ENCODE measurements around the gene CHRNE.
A peak's percentile ranks its signal among the peaks of the same experiment; 100 is the strongest.
"Not testable (repeated sequence)": the region's sequence is repeated elsewhere in the genome, so short reads cannot be mapped to it uniquely, and the experiment has no call there.

The CHRNE gene

DNA sequence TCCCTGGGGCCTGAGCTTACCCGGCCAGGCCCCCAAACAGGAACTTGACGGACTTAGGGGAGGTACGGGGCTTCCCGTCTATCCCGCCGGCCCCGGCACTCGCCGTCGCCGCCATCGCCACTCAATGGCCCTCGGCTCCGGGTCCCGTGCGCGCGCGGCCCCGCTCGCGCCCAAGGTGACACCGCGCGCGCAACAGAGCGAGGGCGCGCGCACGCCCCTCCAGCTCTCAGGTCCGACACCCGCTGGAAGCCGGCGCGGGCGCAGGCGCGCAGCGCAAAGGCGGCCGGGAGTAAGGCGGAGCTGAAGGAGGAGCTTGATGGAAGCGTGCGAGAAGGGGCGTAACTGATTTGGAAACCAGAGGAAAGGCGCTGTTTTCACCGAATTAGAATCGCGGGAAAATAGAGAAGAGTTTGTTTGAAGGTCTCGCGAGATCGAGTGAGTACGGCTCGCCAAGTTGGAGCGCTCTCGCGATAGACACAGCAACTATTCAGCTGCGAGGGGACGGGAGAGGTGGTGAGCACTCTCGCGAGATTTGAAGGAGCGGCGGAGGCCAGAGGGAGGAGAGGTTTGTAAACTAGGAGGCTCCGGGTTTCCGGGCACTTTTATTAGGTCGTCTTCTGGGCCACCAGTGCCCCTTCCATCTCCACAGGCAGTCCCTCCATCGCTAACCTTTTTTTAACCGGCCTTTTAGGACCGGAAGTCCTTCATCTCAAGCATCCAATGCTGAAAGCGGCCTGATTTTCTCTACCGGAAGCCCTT, 37.1 kb upstream of the CHRNE start, which contains the start of the genes RNF167 and SLC25A11:
TSS of gene RNF167 (plus strand) at position 473 of the 759 bp plus-strand sequence. CDS start 642 bp downstream, outside the sequence.
TSS of gene SLC25A11 (minus strand) at position 251 of the 759 bp plus-strand sequence. CDS start at position 115, 136 bp downstream.
- DNase-seq (ENCODE audit: low read depth in 2 of 2, low spot score in 1 of 2), result peak; percentile 84 to 90

DNA sequence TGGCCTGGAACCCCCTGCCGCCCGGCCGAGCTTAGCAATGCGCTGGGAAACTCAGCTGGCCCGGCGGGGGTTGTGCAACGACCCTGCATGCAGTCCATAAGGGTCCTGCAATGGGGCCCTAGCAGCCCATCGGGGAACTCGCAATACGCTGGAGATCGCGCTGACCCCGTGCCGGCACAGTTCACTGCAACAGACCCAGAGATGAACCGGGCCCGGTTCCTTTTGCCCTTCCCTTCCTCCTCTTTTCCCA, 36.6 kb upstream of the CHRNE start:
- DNase-seq (ENCODE audit: low read depth in 2 of 2, low spot score in 1 of 2), result no peak

DNA sequence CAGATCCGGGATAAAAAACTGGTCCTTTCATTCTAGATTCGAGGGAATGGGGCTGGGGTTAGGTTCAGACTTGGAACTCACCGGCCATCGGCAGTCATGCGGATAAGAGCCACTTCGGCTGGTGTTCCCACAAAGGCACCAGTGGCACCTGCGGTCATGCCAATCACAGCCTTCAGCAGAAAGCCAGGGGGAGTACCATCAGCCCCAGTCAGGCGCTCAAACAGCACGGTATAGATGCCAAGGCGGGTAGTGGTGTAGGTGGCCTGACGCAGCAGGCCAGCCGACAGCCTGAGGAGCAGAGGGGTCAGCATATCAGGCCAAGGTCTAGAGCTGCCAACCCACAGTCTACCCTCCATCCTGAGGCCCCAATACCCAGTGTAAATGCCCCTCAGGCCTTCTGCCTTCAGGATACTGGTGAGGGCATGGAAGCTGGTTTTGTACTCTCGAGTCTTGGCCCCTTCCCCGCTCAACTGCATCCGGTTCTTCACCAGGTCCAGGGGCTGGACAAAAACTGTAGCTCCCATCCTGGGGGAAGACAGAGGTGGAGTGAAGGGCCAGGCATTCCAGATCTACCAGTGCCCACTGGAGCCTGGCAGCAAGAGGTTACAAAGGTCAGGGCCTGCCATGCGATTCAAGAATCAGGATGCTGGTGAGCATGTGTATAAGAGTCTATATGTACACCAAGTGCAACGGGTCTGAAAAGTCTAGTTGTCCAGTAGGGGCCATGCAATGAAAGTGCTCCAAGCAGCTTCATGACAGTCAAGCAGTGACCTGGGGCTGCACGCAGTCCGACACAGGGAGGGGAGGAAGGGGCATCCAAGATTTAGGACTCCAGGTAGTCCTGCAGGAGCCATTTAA, 36.0 kb upstream of the CHRNE start:
- DNase-seq (ENCODE audit: low read depth in 2 of 2, low spot score in 1 of 2), result no peak

DNA sequence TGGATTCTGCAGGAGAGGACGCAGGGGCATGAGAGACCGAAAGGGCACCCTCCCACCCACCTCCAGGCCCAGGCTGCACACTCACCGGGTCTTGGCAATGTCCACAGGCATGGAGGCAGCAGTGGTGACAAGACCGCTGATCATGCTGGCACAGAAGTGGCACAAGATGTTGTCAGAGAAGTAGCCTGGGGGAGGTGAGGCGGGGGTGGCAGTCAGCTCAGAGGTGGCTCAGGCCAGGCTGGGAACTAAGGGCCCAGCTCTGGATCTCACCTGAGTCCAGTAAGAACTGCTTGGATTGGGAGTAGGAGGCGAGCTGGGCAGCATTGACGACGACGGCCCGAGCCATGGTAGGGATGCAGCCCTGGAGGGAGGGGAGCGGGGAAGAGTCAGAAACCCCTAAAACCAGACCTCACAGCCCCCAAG, 35.2 kb upstream of the CHRNE start:
- DNase-seq (ENCODE audit: low read depth in 2 of 2, low spot score in 1 of 2), result no peak

DNA sequence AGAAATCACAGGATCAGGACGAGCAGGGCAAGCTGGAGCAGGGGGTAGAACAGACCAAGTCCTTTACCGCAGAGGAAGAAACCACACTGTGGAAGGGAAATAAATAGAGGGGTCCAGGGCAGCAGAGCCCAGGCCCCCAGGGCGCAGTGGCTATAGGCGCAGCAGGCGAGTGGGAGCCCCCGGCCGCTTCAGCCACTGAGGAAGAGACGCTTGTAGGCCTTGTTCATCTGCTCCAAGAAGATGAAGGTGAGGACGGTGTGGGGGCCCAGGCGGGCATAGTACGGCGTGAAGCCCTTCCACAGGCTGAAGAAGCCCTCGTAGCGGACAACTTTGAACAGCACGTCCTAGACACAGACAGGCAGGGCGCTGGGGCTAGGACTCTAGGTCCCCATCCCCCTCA, 34.7 kb upstream of the CHRNE start:
- no peak for DNase-seq (ENCODE audit: low read depth in 2 of 2, low spot score in 1 of 2)

DNA sequence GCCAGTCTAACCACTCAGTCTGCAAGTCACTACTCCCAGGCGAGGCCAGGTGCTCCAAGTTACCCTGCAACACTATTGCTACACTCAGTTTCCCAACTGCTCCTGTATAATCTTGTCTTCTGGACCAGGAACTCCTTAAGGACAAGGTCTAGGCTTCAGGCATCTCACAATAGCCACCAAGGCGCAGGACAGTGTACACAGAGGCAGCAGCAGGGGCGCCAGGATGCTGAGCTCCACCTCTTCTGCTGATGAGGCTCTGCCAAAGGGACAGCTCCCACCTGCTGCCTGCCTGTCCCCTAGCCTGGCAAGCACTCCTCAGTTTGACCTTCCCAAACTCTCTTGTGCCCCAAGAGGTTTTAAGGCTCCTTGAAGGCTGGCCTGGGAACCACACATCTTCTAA, 33.5 kb upstream of the CHRNE start:
- no peak for DNase-seq (ENCODE audit: low read depth in 2 of 2, low spot score in 1 of 2)

DNA sequence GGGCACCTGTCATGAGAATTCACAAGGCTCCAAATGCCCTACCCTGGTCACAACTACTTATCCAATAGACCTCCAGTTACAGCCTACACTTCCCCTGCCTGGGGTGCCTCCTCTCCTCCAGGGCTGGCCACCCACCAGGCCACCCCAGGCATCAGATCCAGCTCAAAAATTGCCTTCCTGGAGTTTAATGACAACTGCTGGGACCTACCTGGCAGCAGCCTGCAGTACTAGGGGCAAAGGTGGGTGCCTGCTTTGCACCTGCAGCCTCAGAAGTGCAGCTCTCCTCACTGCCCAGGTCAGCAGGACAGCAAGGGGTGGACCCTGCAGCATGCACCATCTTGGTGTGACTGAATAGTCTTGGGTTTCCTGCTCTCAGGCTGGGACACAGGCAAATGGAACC, 32.8 kb upstream of the CHRNE start:
- DNase-seq (ENCODE audit: low read depth in 2 of 2, low spot score in 1 of 2), result no peak

DNA sequence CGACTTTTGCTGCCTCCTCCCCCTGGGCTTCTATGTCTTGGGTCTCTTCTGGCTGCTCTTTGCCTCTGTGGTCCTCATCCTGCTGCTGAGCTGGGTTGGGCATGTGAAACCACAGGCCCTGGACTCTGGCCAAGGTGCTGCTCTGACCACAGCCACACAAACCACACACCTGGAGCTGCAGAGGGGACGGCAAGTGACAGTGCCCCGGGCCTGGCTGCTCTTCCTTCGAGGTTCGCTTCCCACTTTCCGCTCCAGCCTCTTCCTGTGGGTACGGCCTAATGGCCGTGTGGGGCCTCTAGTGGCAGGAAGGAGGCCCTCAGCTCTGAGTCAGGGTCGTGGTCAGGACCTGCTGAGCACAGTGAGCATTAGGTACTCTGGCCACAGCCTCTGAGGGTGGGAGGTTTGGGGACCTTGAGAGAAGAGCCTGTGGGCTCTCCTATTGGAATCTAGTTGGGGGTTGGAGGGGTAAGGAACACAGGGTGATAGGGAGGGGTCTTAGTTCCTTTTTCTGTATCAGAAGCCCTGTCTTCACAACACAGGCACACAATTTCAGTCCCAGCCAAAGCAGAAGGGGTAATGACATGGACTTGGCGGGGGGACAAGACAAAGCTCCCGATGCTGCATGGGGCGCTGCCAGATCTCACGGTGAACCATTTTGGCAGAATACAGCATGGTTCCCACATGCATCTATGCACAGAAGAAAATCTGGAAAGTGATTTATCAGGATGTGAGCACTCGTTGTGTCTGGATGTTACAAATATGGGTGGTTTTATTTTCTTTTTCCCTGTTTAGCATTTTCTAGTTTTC, 31.5 kb upstream of the CHRNE start:
- no peak for DNase-seq (ENCODE audit: low read depth in 2 of 2, low spot score in 1 of 2)

DNA sequence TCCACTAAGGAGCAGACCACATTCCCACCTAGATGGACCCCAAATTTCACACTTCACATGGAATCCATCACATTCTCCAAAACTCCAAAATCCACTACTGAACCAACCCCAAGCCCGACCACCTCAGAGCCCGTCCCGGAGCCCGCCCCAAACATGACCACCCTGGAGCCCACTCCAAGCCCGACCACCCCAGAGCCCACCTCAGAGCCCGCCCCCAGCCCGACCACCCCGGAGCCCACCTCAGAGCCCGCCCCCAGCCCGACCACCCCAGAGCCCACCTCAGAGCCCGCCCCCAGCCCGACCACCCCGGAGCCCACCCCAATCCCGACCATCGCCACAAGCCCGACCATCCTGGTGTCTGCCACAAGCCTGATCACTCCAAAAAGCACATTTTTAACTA, 30.7 kb upstream of the CHRNE start:
- no peak for DNase-seq (ENCODE audit: low read depth in 2 of 2, low spot score in 1 of 2)

DNA sequence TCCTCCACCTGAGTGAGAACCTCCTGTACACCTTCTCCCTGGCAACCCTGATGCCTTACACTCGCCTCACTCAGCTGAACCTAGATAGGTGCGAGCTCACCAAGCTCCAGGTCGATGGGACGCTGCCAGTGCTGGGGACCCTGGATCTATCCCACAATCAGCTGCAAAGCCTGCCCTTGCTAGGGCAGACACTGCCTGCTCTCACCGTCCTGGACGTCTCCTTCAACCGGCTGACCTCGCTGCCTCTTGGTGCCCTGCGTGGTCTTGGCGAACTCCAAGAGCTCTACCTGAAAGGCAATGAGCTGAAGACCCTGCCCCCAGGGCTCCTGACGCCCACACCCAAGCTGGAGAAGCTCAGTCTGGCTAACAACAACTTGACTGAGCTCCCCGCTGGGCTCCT, 29.9 kb upstream of the CHRNE start:
- DNase-seq (ENCODE audit: low read depth in 2 of 2, low spot score in 1 of 2), result no peak

DNA sequence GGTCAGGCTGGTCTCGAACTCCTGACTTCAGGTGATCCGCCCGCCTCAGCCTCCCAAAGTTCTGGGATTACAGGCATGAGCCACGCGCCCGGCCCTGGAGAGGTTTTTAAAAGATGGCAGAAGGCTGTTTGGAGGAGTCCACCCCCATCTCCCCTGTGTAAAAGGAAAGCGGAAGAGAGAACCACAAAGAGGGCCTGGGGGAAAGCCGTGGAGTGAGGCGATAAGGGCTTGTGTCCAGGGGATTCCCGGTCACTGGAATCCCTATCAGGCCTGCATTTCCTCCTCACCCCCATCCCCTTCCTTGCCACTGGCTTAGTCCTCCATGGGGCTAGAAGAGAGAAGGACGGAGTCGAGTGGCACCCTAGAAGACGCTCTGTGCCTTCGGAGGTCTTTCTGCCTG, 29.1 kb upstream of the CHRNE start, which contains the start of gene GP1BA:
TSS of gene GP1BA (plus strand) at position 315 of the 400 bp plus-strand sequence. CDS start 328 bp downstream, outside the sequence.
- DNase-seq (ENCODE audit: low read depth in 2 of 2, low spot score in 1 of 2), result no peak

DNA sequence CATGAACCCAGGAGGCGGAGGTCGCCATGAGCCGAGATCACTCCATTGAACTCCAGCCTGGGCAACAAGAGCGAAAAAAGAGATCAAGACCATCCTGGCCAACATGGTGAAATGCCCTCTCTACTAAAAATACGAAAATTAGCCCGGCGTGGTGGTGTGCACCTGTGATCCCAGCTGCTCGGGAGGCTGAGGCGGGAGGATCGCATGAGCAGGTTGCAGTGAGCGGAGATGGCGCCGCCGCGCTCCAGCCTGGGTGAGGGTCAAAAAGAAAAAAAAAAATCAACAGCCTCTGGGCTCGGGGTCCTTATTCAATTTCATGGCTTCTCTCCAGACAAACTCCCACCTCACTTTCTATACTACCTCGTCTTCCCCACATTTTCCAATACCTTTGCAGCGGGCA, 26.0 kb upstream of the CHRNE start:
- no peak for DNase-seq (ENCODE audit: low read depth in 2 of 2, low spot score in 1 of 2)

DNA sequence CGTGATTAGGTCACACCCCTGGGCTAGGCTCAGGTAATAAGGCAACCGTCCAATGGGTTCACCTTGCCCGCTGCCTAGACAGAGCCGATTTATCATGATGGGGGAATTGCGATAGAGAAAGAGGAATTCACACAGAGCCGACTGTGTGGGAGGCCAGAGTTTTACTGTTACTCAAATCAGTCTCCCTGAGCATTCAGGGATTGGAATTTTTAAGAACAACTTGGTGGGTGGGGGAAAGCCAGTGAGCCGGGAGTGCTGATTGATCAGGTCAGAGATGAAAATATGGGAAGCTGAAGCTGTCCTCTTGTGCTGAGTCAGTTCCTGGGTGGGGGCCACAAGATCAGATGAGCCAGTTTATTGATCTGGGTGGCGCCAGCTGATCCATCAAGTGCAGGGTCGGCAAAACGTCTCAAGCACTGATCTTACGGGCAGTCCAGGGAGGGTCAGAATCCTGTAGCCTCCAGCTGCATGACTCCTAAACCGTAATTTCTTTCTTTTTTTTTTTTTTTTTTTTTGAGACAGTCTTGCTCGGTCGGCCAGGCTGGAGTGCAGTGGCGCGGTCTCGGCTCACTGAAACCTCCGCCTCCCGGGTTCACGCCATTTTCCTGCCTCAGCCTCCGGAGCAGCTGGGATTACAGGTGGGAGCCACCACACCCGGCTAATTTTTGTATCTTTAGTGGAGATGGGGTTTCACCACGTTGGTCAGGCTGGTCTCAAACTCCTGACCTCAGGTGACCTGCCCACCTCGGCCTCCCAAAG, 23.9 kb upstream of the CHRNE start:
- not testable (repeated sequence) for DNase-seq (ENCODE audit: low read depth in 2 of 2, low spot score in 1 of 2)

DNA sequence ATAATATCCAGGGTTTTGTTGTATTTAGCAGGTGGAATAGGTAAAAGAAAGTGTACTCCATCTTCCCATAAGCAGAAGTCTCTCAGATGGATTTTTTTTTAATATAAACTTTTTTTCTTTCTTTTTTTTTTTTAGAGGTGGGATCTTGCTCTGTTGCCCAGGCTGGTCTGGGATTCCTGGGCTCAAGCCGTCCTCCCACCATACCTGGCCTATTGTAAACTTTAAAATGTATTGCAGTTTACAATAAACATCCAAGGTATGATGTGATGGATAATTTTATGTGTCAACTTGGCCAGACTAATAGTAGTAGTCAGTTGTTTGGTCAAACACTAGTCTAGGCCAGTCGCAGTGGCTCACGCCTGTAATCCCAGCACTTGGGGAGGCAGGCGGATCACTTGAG, 18.4 kb upstream of the CHRNE start:
- DNase-seq (ENCODE audit: low read depth in 2 of 2, low spot score in 1 of 2), result no peak

DNA sequence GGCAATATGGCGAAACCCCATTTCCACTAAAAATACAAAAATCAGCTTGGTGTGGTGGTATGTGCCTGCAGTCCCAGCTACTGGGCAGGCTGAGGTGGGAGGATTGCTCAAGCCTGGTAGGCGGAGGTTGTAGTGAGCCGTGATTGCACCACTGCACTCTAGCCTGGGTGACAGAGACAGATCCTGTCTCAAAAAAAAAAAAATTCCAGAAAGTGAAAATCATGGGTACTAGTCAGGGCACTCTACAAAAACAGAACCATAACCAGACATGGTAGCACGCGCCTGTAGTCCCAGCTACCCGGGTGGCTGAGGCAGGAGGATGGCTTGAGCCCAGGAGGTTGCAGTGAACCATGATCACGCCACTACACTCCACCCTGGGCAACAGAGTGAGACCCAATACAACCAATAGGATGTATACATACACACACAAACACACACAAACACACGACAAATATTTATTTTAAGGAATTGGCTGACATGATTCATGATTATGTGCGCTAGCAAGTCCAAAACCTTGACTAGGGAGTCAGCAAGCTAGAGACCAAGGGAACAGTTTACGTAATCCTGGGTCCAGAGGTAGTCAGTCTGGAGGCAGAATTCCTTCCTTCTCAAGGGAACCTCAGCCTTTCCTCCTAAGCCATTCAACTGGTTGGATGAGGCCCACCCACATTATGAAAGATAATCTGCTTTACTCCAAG, 17.6 kb upstream of the CHRNE start:
- no peak for DNase-seq (ENCODE audit: low read depth in 2 of 2, low spot score in 1 of 2)

DNA sequence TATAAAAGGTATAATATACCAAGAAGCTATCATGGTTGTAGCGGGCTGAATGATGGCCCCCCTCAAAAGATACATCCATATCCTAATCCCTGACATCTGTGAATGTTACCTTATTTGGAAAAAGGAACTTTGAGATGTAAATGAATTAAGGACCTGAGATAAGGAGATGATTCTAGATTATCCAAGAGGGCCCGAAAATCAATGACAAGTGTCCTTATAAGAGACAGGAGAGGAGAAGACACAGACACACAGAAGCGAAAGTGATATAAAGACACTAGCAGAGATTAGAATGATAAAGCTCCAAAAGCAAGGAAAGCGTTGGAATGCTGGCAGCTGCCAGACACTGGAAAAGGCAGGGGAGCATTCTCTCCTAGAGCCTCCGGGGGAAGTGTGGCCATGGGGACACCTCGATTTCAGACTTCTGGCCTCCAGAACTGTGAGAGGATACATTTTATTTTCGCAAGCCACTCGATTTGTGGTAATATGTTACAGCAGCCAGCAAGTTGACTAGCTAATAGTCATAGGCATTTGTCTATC, 16.7 kb upstream of the CHRNE start:
- no peak for DNase-seq (ENCODE audit: low read depth in 2 of 2, low spot score in 1 of 2)

DNA sequence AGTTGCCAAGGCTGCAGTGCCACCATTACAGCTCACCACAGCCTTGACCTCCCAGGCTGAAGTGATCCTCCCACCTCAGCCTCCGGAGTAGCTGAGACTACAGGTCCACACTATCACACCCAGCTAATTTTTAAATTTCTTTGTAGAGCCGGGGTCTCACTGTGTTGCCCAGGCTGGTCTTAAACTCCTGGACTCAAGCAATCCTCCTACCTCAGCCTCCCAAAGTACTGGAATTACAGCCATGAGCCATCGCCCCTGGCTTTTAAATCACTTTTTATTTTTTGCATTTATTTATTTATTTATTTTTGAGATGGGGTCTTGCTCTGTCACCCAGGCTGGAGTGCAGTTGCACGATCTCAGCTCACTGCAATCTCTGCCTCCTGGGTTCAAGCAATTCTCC, 11.7 kb upstream of the CHRNE start:
- DNase-seq (ENCODE audit: low read depth in 2 of 2, low spot score in 1 of 2), result not testable (repeated sequence)

DNA sequence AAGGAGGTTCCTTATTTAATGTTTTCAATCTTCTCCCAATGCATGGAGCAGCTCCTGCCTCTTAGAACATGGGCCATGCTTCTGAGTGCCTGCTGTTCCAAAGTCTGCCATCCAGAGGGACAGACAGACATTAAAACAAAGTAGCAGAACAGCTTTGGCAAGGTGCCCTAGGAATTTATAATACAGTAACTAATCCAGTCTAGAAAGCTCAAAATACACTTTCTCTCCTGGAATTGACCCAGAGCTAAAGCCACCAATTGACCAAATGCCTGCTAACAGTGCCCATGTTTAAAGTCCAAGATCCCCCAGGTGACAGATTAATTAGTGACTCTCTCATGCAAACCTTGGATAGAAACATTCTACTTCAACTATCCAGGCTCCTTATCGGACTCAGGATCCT, 11.1 kb upstream of the CHRNE start:
- no peak for DNase-seq (ENCODE audit: low read depth in 2 of 2, low spot score in 1 of 2)

DNA sequence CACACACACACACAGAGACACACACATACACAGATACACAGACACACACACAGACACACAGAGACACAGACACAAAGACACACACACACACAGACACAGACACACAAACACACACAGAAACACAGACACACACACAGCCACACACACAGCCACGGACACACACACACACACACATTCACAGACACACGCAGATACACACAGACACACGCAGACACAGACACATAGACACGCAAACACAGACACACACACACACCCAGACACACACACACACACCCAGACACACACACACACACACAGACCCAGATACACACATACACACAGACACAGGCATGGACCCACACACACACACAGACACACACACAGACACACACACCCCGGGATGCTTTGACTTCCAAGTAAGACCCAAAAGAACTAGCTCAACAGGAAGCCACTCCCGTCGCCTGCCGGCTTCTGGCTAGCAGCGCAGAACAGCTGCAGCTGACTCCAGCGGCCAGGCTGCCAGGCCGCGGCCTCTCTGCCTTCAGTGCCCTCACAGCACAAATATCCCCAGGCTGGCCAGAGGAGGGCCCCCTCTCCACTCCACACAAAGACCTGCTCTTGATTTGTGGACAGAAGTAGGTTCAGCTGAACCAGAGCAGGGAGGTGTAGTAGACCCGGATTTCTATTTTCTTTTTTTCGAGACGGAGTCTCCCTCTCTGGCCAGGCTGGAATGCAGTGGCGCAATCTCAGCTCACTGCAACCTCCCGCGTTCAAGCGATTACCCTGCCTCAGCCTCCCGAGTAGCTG, 6.0 kb upstream of the CHRNE start:
- DNase-seq (ENCODE audit: low read depth in 2 of 2, low spot score in 1 of 2), result peak in 1 of 2 donors; percentile 46
